Parathyroid adenoma (tissue), 2 donors: ENCODE results near the gene TBCD.

Experiments
- H2AFZ ChIP-seq: fragments of 300-600 bp; sonication (generic); one replicate; pipeline ENCODE4 v1.7.0; 2017; ENCODE audit warnings: antibody characterized with exemption, mild to moderate bottlenecking
- H3K27ac ChIP-seq: fragments of 300-600 bp; sonication (generic); one replicate; pipeline ENCODE4 v1.7.0; 2017
- H3K27me3 ChIP-seq: fragments of 300-600 bp; sonication (generic); one replicate; pipeline ENCODE4 v1.7.0; 2017; ENCODE audit warnings: low read length; ENCODE audit not compliant: control insufficient read depth, insufficient read depth
- H3K36me3 ChIP-seq: fragments of 300-600 bp; sonication (generic); one replicate; pipeline ENCODE4 v1.7.0; 2017; ENCODE audit warnings: low read length; ENCODE audit not compliant: control insufficient read depth, insufficient read depth
- H3K4me1 ChIP-seq: fragments of 300-600 bp; sonication (generic); one replicate; pipeline ENCODE4 v1.7.0; 2017; ENCODE audit warnings: control low read depth
- H3K4me2 ChIP-seq: fragments of 300-600 bp; sonication (generic); one replicate; pipeline ENCODE4 v1.7.0; 2017; ENCODE audit warnings: low read length
- H3K4me3 ChIP-seq: fragments of 300-600 bp; sonication (generic); one replicate; pipeline ENCODE4 v1.7.0; 2017; ENCODE audit warnings: low read depth, low read length
- H3K79me2 ChIP-seq: fragments of 300-600 bp; sonication (generic); one replicate; pipeline ENCODE4 v1.7.0; 2017; ENCODE audit warnings: control low read depth
- H3K9ac ChIP-seq: fragments of 300-600 bp; sonication (generic); one replicate; pipeline ENCODE4 v1.7.0; 2017; ENCODE audit warnings: mild to moderate bottlenecking
- H3K9me3 ChIP-seq: fragments of 300-600 bp; sonication (generic); one replicate; pipeline ENCODE4 v1.7.0; 2017; ENCODE audit warnings: low read length; ENCODE audit not compliant: control insufficient read depth
- TF ChIP-seq, protein P1 (sequence below): fragments of 300-600 bp; sonication (generic); IDR thresholded peaks from one replicate; pipeline ENCODE4 v1.7.0; 2017; ENCODE audit warnings: antibody characterized with exemption, mild to moderate bottlenecking
- donor health status: primary hyperparathyroidism.

The TBCD gene

DNA sequence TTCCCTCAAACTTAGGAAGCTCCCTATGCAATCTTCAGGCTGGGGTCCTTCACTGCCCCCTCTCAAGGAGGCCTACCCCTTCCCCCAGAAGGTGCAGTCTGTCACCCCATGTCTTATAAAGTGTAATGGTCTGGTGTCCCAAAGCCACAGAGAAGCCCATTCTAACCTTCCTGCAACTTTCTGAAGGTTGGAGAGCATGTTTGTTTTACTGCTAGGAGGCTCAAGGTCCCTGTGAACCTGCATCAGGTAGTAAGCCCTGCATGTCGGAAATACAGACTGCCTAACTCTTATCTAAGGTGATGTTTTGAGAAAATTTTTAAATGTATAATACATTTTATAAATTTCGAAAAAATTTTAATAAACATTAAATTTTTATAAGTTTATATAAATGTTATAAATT is 69.7 kb downstream of the TBCD start:
- TF ChIP-seq, protein P1, sequence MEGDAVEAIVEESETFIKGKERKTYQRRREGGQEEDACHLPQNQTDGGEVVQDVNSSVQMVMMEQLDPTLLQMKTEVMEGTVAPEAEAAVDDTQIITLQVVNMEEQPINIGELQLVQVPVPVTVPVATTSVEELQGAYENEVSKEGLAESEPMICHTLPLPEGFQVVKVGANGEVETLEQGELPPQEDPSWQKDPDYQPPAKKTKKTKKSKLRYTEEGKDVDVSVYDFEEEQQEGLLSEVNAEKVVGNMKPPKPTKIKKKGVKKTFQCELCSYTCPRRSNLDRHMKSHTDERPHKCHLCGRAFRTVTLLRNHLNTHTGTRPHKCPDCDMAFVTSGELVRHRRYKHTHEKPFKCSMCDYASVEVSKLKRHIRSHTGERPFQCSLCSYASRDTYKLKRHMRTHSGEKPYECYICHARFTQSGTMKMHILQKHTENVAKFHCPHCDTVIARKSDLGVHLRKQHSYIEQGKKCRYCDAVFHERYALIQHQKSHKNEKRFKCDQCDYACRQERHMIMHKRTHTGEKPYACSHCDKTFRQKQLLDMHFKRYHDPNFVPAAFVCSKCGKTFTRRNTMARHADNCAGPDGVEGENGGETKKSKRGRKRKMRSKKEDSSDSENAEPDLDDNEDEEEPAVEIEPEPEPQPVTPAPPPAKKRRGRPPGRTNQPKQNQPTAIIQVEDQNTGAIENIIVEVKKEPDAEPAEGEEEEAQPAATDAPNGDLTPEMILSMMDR, result no peak
- H3K9ac ChIP-seq, result no peak overlapping the region
- H3K9me3 ChIP-seq, result no peaks in the 10 kb centered on the region
- no peak overlapping the region for H2AFZ ChIP-seq
- no peak overlapping the region for H3K27ac ChIP-seq
- no peaks in the 10 kb centered on the region for H3K27me3 ChIP-seq
- no peak overlapping the region for H3K4me2 ChIP-seq
- no peaks in the 10 kb centered on the region for H3K4me1 ChIP-seq
- no peaks in the 10 kb centered on the region for H3K36me3 ChIP-seq
- H3K4me3 ChIP-seq, result no peak overlapping the region
- H3K79me2 ChIP-seq, result no peaks in the 10 kb centered on the region

- H3K36me3 ChIP-seq, result no peaks in the 10 kb centered on the region
Observed at GRCh38 chr17:82822281-82822680, 70.4 kb downstream of the TBCD start.

DNA sequence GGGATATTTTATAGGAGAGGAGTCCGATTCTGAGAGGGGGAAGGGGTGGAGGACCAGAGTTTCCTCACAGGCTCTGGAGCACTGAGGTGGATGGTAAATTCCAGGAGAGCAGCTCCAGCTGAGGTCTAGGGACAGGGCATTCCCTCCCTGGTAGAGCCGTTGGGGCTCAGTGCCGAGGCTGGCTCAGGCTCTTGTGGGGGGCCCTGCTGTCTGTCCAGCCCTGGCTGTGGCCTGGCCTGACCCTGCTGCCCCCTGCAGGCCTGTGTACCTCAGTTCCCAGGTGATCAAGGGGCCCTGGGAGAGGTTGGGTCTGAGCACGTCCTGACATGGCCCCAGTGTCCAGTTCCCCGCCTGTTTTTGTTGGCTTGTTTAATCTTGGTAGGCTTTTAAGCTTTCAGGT is 71.1 kb downstream of the TBCD start:
- TF ChIP-seq, protein P1, result no peak

More at GRCh38 chr17:82822281-82822680, 70.4 kb downstream of the TBCD start:
- TF ChIP-seq, protein P1, result no peak
- H2AFZ ChIP-seq, result no peak overlapping the region
- H3K9ac ChIP-seq, result no peak overlapping the region
- no peak overlapping the region for H3K4me2 ChIP-seq
- no peaks in the 10 kb centered on the region for H3K27me3 ChIP-seq
- H3K4me3 ChIP-seq, result no peak overlapping the region
- H3K4me1 ChIP-seq, result no peaks in the 10 kb centered on the region
- no peaks in the 10 kb centered on the region for H3K9me3 ChIP-seq
- no peak overlapping the region for H3K27ac ChIP-seq
- no peaks in the 10 kb centered on the region for H3K79me2 ChIP-seq

GRCh38 chr17:82825540-82826124 is 73.8 kb downstream of the TBCD start:
- Histone ChIP-seq H3K79me2 (peaks cover 14% of the 10 kb centered on the region), H3K9me3 (no peaks in the 10 kb centered on the region), H3K27me3 (no peaks in the 10 kb centered on the region), H3K9ac (no peak overlapping the region), H3K27ac (no peak overlapping the region), H3K4me1 (no peaks in the 10 kb centered on the region), H3K4me3 (no peak overlapping the region), H3K4me2 (no peak overlapping the region), H3K36me3 (no peaks in the 10 kb centered on the region), H2AFZ (no peak overlapping the region)
- TF ChIP-seq, protein P1, result no peak

More for the DNA sequence above, 71.1 kb downstream of the TBCD start:
- Histone ChIP-seq H3K79me2 (peaks cover 4% of the 10 kb centered on the region), H3K4me3 (no peak overlapping the region), H3K36me3 (no peaks in the 10 kb centered on the region), H3K9ac (no peak overlapping the region), H3K9me3 (no peaks in the 10 kb centered on the region), H2AFZ (no peak overlapping the region), H3K4me1 (no peaks in the 10 kb centered on the region), H3K27ac (no peak overlapping the region), H3K27me3 (no peaks in the 10 kb centered on the region), H3K4me2 (no peak overlapping the region)

DNA sequence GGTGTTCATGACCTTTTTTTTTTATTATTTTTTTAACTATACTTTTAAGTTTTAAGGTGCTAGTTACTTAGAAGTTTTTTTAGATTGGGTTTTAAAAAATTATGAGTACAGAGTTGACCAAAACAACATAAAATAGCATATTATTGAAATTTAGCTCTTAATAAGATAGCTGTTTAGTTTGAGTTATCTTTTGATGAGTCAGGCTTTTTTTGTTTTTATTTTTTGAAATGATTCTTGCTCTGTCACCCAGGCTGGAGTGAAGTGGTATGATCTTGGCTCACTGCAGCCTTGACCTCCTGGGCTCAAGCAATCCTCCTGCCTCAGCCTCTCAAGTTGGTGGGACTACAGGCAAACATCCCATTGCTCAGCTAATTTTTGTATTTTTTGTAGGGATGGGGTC is 74.3 kb downstream of the TBCD start:
- Histone ChIP-seq H3K4me2 (no peak overlapping the region), H3K27ac (no peak overlapping the region), H3K9me3 (no peaks in the 10 kb centered on the region), H3K9ac (no peak overlapping the region), H3K4me1 (no peaks in the 10 kb centered on the region), H3K4me3 (no peak overlapping the region), H3K79me2 (peaks cover 18% of the 10 kb centered on the region), H3K36me3 (no peaks in the 10 kb centered on the region), H3K27me3 (no peaks in the 10 kb centered on the region), H2AFZ (no peak overlapping the region)
- TF ChIP-seq, protein P1, result no peak
